Psoas muscle (tissue), 8 donors: ENCODE measurements around the gene AQP6. TPM values are rescaled to one million over a fixed set of nuclear protein-coding genes. Genes with fewer than 3 reads are reported as not detected.

Experiments
- ATAC-seq, 4 donors: fragments of 200-7000 bp; cut with Tn5 transposase; one replicate each; pipeline ENCODE4 v1.9.1; 2020; ENCODE audit warnings: moderate library complexity in 3 of 4, mild to moderate bottlenecking in 2 of 4
- DNase-seq, 2 donors: peaks; one replicate each; pipeline ENCODE4 v3.0.0-alpha.2; 2020
- H3K27ac ChIP-seq: fragments of 200-600 bp; one replicate; pipeline ENCODE4 v1.8.0; 2022
- H3K27me3 ChIP-seq, 3 donors: fragments of 200-600 bp in 1 of 3; one replicate each; pipeline versions ENCODE4 v1.6.1 to v1.8.0; 2013 to 2022; ENCODE audit warnings: low read length in 2 of 3, mild to moderate bottlenecking in 2 of 3, moderate library complexity in 1 of 3; ENCODE audit not compliant: insufficient read depth in 3 of 3
- H3K36me3 ChIP-seq, 2 donors: fragments of 200-600 bp in 1 of 2; one replicate each; pipeline versions ENCODE4 v1.6.1 to v1.8.0; 2013 to 2022; ENCODE audit warnings: low read depth in 1 of 2, mild to moderate bottlenecking in 1 of 2, moderate library complexity in 1 of 2; ENCODE audit not compliant: insufficient read depth in 1 of 2
- H3K4me1 ChIP-seq: fragments of 200-600 bp; one replicate; pipeline ENCODE4 v1.8.0; 2022
- H3K4me3 ChIP-seq: fragments of 200-600 bp; one replicate; pipeline ENCODE4 v1.8.0; 2022; ENCODE audit warnings: mild to moderate bottlenecking
- H3K9me3 ChIP-seq: fragments of 200-600 bp; one replicate; pipeline ENCODE4 v1.8.0; 2022
- WGBS, 3 donors: extraction: QIAGEN DNeasy Blood & Tissue Kit; methylation state at CpG; one replicate each; pipeline versions ENCODE4 v1.1.6 to v1.1.7; 2013; 5-methylcytosine and 5-hydroxymethylcytosine counted together
- intact Hi-C, 2 donors: fragments of 100-400 bp; cut with DNase I; formaldehyde crosslinking; loops; one replicate each; pipeline versions ENCODE4 v1.11.0 to v1.14.2; 2022
- polyA plus RNA-seq, 3 donors: library from polyadenylated mRNA; stranded (reverse); fragments of 200-250 nt; gene quantifications; one replicate each; pipeline ENCODE4 v1.2.3, GENCODE V29; 2013
- total RNA-seq, 4 donors: library from RNA; stranded (reverse); fragmentation: NEBNext Ultra II Directional in 2 of 4; extraction: Animal tissue kit (Norgen Biotek cat#: 25700) in 2 of 4; gene quantifications; one replicate each; pipeline versions ENCODE4 v1.2.1 to v1.2.4, GENCODE V29; 2021 to 2023
- TF ChIP-seq, protein P1 (sequence below): fragments of 200-600 bp; IDR thresholded peaks from one replicate; pipeline ENCODE4 v1.8.0; 2022; ENCODE audit warnings: antibody characterized with exemption
- donor health status: healthy with polysubstance abuse.
- donor health status: DM: no; HTN: no; CAD: no; lungs with moderate emphysema.
- donor health status: Bipolar disorder and iron deficiency.
- donor health status: healthy.
- donor health status: DM: yes; HTN: yes; CAD: no.
- donor health status: DM: no; HTN: no; CAD: no.
- donor health status: DM: no; HTN: no; CAD: no.
- donor health status: DM: yes; HTN: yes; CAD: no.

The AQP6 gene
- total and polyA plus RNA-seq, 7 donors: 0.04 TPM; not detected in 6

DNA sequence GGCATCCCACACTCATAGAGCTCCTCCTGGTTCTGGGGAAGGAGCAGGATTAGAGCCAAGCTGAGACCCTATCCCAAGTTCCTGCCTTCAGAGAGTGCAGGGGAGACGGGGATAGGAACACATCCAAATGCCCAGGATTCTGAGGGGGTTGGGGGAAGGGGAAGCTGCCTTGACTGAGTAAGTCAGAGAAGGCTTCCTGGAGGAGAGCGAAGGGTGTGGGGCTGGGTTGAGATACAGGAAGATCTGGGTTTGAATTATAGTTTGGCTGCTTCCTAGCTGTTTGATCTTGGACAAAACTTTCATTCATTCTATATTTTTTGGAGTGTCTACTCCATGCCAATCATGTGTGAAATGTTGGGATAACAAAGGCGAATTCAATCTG lies 30.2 kb upstream of the AQP6 start:
- TF ChIP-seq, protein P1, sequence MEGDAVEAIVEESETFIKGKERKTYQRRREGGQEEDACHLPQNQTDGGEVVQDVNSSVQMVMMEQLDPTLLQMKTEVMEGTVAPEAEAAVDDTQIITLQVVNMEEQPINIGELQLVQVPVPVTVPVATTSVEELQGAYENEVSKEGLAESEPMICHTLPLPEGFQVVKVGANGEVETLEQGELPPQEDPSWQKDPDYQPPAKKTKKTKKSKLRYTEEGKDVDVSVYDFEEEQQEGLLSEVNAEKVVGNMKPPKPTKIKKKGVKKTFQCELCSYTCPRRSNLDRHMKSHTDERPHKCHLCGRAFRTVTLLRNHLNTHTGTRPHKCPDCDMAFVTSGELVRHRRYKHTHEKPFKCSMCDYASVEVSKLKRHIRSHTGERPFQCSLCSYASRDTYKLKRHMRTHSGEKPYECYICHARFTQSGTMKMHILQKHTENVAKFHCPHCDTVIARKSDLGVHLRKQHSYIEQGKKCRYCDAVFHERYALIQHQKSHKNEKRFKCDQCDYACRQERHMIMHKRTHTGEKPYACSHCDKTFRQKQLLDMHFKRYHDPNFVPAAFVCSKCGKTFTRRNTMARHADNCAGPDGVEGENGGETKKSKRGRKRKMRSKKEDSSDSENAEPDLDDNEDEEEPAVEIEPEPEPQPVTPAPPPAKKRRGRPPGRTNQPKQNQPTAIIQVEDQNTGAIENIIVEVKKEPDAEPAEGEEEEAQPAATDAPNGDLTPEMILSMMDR: no peak
- H3K4me3 ChIP-seq: no peak overlapping the region
- H3K36me3 ChIP-seq: no peaks in the 10 kb centered on the region
- H3K27ac ChIP-seq: no peak overlapping the region
- 93 to 95% (median 95%) methylated on average over 3 of the region's 3 CpGs for WGBS, 3 donors
- H3K27me3 ChIP-seq: no peaks in the 10 kb centered on the region
- intact Hi-C loops: no loop called here
- no peak for ATAC-seq
- no peaks in the 10 kb centered on the region for H3K4me1 ChIP-seq
- no peaks in the 10 kb centered on the region for H3K9me3 ChIP-seq
- no peak for DNase-seq

DNA sequence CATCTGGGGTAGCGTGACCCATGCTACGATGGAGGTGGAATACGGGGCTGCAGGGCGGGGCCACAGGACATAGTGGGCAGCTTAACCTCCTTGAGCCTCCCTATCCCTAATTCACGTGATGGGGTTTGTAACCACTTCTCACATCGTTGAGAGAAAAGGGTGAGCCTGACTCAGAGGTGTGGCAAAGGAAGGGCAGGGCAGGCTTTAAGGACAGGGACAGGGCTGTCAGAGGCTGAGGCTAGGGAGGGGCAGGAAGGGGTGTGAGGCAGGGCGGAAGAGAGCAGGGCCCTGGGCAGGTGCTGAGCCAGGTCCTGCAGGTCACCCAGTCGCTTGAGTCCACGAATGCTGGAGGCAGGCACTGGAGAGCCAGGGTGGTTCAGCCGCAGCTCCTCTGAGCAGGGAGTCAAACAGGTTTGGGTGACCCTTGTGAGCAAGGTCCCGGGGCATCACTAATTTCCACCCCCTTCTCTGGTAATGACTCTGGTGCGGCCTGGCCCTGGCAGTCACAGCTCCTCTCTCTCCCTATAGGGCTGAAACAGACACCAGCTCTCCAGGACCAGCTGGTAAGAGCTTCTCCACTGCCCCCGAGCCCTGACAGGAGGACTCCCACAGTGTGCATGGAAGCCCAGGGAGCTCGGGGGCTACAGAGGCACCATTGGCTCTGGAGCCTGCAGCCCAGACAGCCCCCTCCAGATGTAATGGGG lies 29.7 kb upstream of the AQP6 start:
- no peak for DNase-seq
- Histone ChIP-seq H3K9me3 (no peaks in the 10 kb centered on the region), H3K4me3 (no peak overlapping the region), H3K27me3 (no peaks in the 10 kb centered on the region), H3K27ac (no peak overlapping the region), H3K4me1 (no peaks in the 10 kb centered on the region), H3K36me3 (no peaks in the 10 kb centered on the region)
- TF ChIP-seq, protein P1: no peak
- WGBS, 3 donors: 76 to 81% (median 79%) methylated on average over 13 to 14 of the region's 14 CpGs
- ATAC-seq: no peak
- intact Hi-C loops: no loop called here

DNA sequence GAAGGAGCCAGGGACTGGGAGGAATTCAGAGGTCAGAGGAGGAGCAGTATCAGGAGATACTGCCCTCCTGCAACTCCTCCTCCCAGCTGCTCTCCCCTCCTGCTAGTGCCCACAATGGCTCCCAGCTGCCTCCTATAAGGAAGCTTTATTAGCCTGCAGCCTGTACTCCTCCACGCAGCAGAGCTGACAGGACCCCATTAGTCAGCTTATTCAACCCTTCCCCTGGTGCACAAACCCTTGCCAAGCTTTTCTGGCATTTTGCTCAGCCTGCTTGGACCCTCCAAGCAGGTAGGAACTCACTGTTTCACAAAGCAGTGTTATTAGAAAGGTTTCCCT lies 29.2 kb upstream of the AQP6 start:
- ATAC-seq (no peak), DNase-seq (no peak)
- TF ChIP-seq, protein P1: no peak
- 83 to 94% (median 94%) methylated on average over 1 of the region's 1 CpG for WGBS, 3 donors
- Histone ChIP-seq H3K9me3 (no peaks in the 10 kb centered on the region), H3K4me1 (no peaks in the 10 kb centered on the region), H3K27ac (no peak overlapping the region), H3K27me3 (no peaks in the 10 kb centered on the region), H3K4me3 (no peak overlapping the region), H3K36me3 (no peaks in the 10 kb centered on the region)
- intact Hi-C loops: no loop called here

DNA sequence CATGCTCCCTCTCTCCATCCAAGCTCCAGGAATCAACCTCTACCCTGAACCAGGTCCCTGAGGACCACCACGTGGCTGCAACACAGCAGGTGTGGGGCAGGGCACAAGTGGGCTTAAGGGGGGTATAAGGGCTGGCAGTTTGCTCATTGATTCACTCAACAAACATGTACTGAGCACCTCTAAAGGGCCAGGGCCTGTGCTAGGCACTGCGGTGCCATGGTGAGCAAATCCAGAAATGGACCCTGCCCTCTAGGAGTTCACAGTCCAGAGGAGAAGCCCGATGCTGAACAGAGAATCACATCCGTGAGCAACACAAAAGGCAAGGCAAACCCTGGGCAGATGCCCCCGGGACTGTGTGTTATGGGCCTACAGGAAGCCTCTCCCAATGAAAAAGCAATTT lies 28.7 kb upstream of the AQP6 start:
- ATAC-seq: no peak
- whole genome bisulfite sequencing, 3 donors: 84 to 87% (median 87%) methylated on average over 5 of the region's 5 CpGs

More for the DNA sequence above, 28.7 kb upstream of the AQP6 start:
- H3K9me3 ChIP-seq: no peaks in the 10 kb centered on the region
- no peak overlapping the region for H3K27ac ChIP-seq
- TF ChIP-seq, protein P1: no peak
- H3K4me3 ChIP-seq: no peak overlapping the region
- intact Hi-C loops: no loop called here
- H3K27me3 ChIP-seq: no peaks in the 10 kb centered on the region
- no peaks in the 10 kb centered on the region for H3K4me1 ChIP-seq
- no peaks in the 10 kb centered on the region for H3K36me3 ChIP-seq
- no peak for DNase-seq
